HG02623 (cell line): Measurements from ENCODE around the gene GDI1.

Experiments used
- ATAC-seq: cut with Tn5 transposase; IDR thresholded peaks from one replicate; pipeline ENCODE4 v1.9.1; 2021; ENCODE audit warnings: moderate library complexity; ENCODE audit not compliant: unreplicated experiment

The GDI1 gene

GRCh38 chrX:154458954-154459778 is 22.2 kb downstream of the GDI1 start:
- ATAC-seq: no peak

GRCh38 chrX:154459832-154460231 is 22.9 kb downstream of the GDI1 start:
- ATAC-seq: no peak

GRCh38 chrX:154460326-154460725 is 23.4 kb downstream of the GDI1 start:
- ATAC-seq: no peak

GRCh38 chrX:154462396-154462795 is 25.4 kb downstream of the GDI1 start:
- no peak for ATAC-seq

GRCh38 chrX:154463611-154464220 is 26.8 kb downstream of the GDI1 start:
- ATAC-seq: no peak

GRCh38 chrX:154464806-154465365 is 27.9 kb downstream of the GDI1 start:
- no peak for ATAC-seq

GRCh38 chrX:154465601-154466000 is 28.6 kb downstream of the GDI1 start:
- ATAC-seq: no peak

GRCh38 chrX:154466036-154466435 is 29.1 kb downstream of the GDI1 start:
- ATAC-seq: no peak

GRCh38 chrX:154466907-154467306 is 30.0 kb downstream of the GDI1 start:
- no peak for ATAC-seq

GRCh38 chrX:154467556-154467955 is 30.6 kb downstream of the GDI1 start:
- ATAC-seq: no peak

GRCh38 chrX:154468217-154468616 is 31.3 kb downstream of the GDI1 start:
- no peak for ATAC-seq

- ATAC-seq: no peak
Measured at GRCh38 chrX:154469114-154469513, 32.2 kb downstream of the GDI1 start.

GRCh38 chrX:154469880-154470279 is 32.9 kb downstream of the GDI1 start:
- no peak for ATAC-seq

- no peak for ATAC-seq
Measured at GRCh38 chrX:154470434-154470833, 33.5 kb downstream of the GDI1 start.

- no peak for ATAC-seq
Measured at GRCh38 chrX:154470914-154471568, 34.1 kb downstream of the GDI1 start.

GRCh38 chrX:154471839-154472684 is 35.1 kb downstream of the GDI1 start:
- ATAC-seq: no peak

GRCh38 chrX:154472685-154473632 is 36.0 kb downstream of the GDI1 start:
- ATAC-seq: no peak

- no peak for ATAC-seq
Measured at GRCh38 chrX:154473683-154474082, 36.7 kb downstream of the GDI1 start.

- ATAC-seq: no peak
Measured at GRCh38 chrX:154476821-154477220, 39.9 kb downstream of the GDI1 start.
